Mucosa of stomach (tissue), 1 donor: ENCODE results near the gene CLIC1.

ENCODE experiments used
- H3K27me3 ChIP-seq: one replicate; pipeline ENCODE4 v1.7.0; 2013; ENCODE audit warnings: mild to moderate bottlenecking, low read length; ENCODE audit not compliant: control insufficient read depth, insufficient read depth
- H3K36me3 ChIP-seq: one replicate; pipeline ENCODE4 v1.7.0; 2013; ENCODE audit warnings: low read length; ENCODE audit not compliant: control insufficient read depth, insufficient read depth
- H3K4me1 ChIP-seq: one replicate; pipeline ENCODE4 v1.7.0; 2013; ENCODE audit warnings: mild to moderate bottlenecking, low read length; ENCODE audit not compliant: control insufficient read depth, insufficient read depth
- H3K4me3 ChIP-seq: one replicate; pipeline ENCODE4 v1.7.0; 2013; ENCODE audit warnings: low read length
- H3K9ac ChIP-seq: one replicate; pipeline ENCODE4 v1.7.0; 2013; ENCODE audit warnings: mild to moderate bottlenecking, low read length, moderate library complexity
- H3K9me3 ChIP-seq: one replicate; pipeline ENCODE4 v1.7.0; 2013; ENCODE audit warnings: mild to moderate bottlenecking, low read length, moderate library complexity; ENCODE audit not compliant: control insufficient read depth
- donor health status: Pancreatic carcinoma.

Gene CLIC1

GRCh38 chr6:31776989-31777666, 40.8 kb upstream of the CLIC1 start, which contains the start of gene VWA7:
TSS of gene VWA7 (minus strand) at chr6:31777328. CDS start at chr6:31776779, 549 bp downstream.
- H3K27me3 ChIP-seq = no peaks in the 10 kb centered on the region
- peaks cover 38% of the 10 kb centered on the region for H3K4me1 ChIP-seq
- H3K9me3 ChIP-seq = no peaks in the 10 kb centered on the region
- peak within 1 kb of the TSS; percentile 60 for H3K4me3 ChIP-seq
- H3K36me3 ChIP-seq = peaks cover 7% of the 10 kb centered on the region
- peak within 1 kb of the TSS; percentile 89 for H3K9ac ChIP-seq

GRCh38 chr6:31776485-31776988, 40.2 kb upstream of the CLIC1 start:
- H3K36me3 ChIP-seq = peaks cover 7% of the 10 kb centered on the region
- no peaks in the 10 kb centered on the region for H3K9me3 ChIP-seq
- H3K4me1 ChIP-seq = peaks cover 38% of the 10 kb centered on the region
- H3K4me3 ChIP-seq = peak overlapping the region; percentile 60
- peak overlapping the region; percentile 89 for H3K9ac ChIP-seq
- no peaks in the 10 kb centered on the region for H3K27me3 ChIP-seq

GRCh38 chr6:31775633-31776484, 39.5 kb upstream of the CLIC1 start:
- no peak overlapping the region for H3K4me3 ChIP-seq
- H3K9me3 ChIP-seq = no peaks in the 10 kb centered on the region
- peak overlapping the region; percentile 89 for H3K9ac ChIP-seq
- H3K27me3 ChIP-seq = no peaks in the 10 kb centered on the region
- peaks cover 7% of the 10 kb centered on the region for H3K36me3 ChIP-seq
- H3K4me1 ChIP-seq = peaks cover 38% of the 10 kb centered on the region

GRCh38 chr6:31775184-31775583, 38.9 kb upstream of the CLIC1 start:
- Histone ChIP-seq H3K9me3 (no peaks in the 10 kb centered on the region), H3K4me1 (peaks cover 38% of the 10 kb centered on the region), H3K27me3 (no peaks in the 10 kb centered on the region), H3K4me3 (no peak overlapping the region), H3K36me3 (peaks cover 3% of the 10 kb centered on the region), H3K9ac (peak overlapping the region; percentile 89)

- Histone ChIP-seq H3K9me3 (no peaks in the 10 kb centered on the region), H3K36me3 (no peaks in the 10 kb centered on the region), H3K4me3 (no peak overlapping the region), H3K4me1 (peaks cover 27% of the 10 kb centered on the region), H3K9ac (no peak overlapping the region), H3K27me3 (no peaks in the 10 kb centered on the region)
Measured at GRCh38 chr6:31771992-31772358, 35.6 kb upstream of the CLIC1 start.

- no peak overlapping the region for H3K9ac ChIP-seq
- H3K27me3 ChIP-seq = no peaks in the 10 kb centered on the region
- peaks cover 16% of the 10 kb centered on the region for H3K4me1 ChIP-seq
- no peak overlapping the region for H3K4me3 ChIP-seq
- H3K9me3 ChIP-seq = no peaks in the 10 kb centered on the region
- H3K36me3 ChIP-seq = no peaks in the 10 kb centered on the region
Measured at GRCh38 chr6:31770860-31771259, 34.5 kb upstream of the CLIC1 start.

- H3K36me3 ChIP-seq = no peaks in the 10 kb centered on the region
- no peak overlapping the region for H3K4me3 ChIP-seq
- H3K27me3 ChIP-seq = no peaks in the 10 kb centered on the region
- H3K9ac ChIP-seq = no peak overlapping the region
- H3K9me3 ChIP-seq = no peaks in the 10 kb centered on the region
- peaks cover 5% of the 10 kb centered on the region for H3K4me1 ChIP-seq
Measured at GRCh38 chr6:31769684-31770371, 33.5 kb upstream of the CLIC1 start.

GRCh38 chr6:31768363-31769257, 32.3 kb upstream of the CLIC1 start:
- H3K36me3 ChIP-seq = no peaks in the 10 kb centered on the region
- H3K9ac ChIP-seq = no peak overlapping the region
- H3K27me3 ChIP-seq = no peaks in the 10 kb centered on the region
- H3K9me3 ChIP-seq = no peaks in the 10 kb centered on the region
- H3K4me3 ChIP-seq = no peak overlapping the region
- H3K4me1 ChIP-seq = peaks cover 9% of the 10 kb centered on the region

- no peaks in the 10 kb centered on the region for H3K36me3 ChIP-seq
- H3K27me3 ChIP-seq = no peaks in the 10 kb centered on the region
- no peak overlapping the region for H3K4me3 ChIP-seq
- H3K4me1 ChIP-seq = peaks cover 7% of the 10 kb centered on the region
- H3K9me3 ChIP-seq = no peaks in the 10 kb centered on the region
- H3K9ac ChIP-seq = no peak overlapping the region
Measured at GRCh38 chr6:31767096-31767645, 30.8 kb upstream of the CLIC1 start.

- Histone ChIP-seq H3K4me1 (peaks cover 13% of the 10 kb centered on the region), H3K27me3 (no peaks in the 10 kb centered on the region), H3K9me3 (no peaks in the 10 kb centered on the region), H3K4me3 (no peak overlapping the region), H3K9ac (peak overlapping the region; percentile 36), H3K36me3 (no peaks in the 10 kb centered on the region)
Measured at GRCh38 chr6:31765910-31766794, 29.8 kb upstream of the CLIC1 start.
